ENCODE data around the gene KDM4B. TPM values are rescaled to one million over a fixed set of nuclear protein-coding genes. Genes with fewer than 3 reads are reported as not detected.

Gene KDM4B
- total and polyA plus RNA-seq, 9 of the 15 experiments (the other 6 are each of a cell fraction or from before 2014, with no cell fraction given), result 0.21 to 29.9 (median 7.3) TPM

- 46% methylated on average over 5 of the region's 5 CpGs for WGBS (ENCODE audit: insufficient coverage, low coverage, missing lambda C conversion rate)
These were observed 36.2 kb downstream of the KDM4B start for GRCh38 chr19:5005096-5005495.

GRCh38 chr19:5006201-5006600, 37.3 kb downstream of the KDM4B start:
- H3K27ac ChIP-seq (ENCODE audit: extremely low read depth, low read depth, low read length), result no peak overlapping the region
- DNase-seq (ENCODE audit: extremely low read depth in 1 of 4, low spot score in 3 of 4) (peak in 1 of 4 experiments; percentile 27), FAIRE-seq (no peak), ATAC-seq (no peak)
- peaks cover 7% of the 10 kb centered on the region for H3K9me1 ChIP-seq (ENCODE audit: control insufficient read depth, insufficient read depth, low read length)
- no peak overlapping the region for H3K9ac ChIP-seq (ENCODE audit: insufficient read depth in 1 of 2, low read depth in 2 of 2, low read length in 2 of 2)
- H3K27me3 ChIP-seq (ENCODE audit: control insufficient read depth in 2 of 2, insufficient read depth in 2 of 2, low read length in 2 of 2), result no peaks in the 10 kb centered on the region
- CTCF ChIA-PET (ENCODE audit: low intra/inter-chr PET ratio), result no interaction called here
- H3K9me3 ChIP-seq (replicated peaks; ENCODE audit: control insufficient read depth, insufficient read depth, low read depth, low read length), result no peaks in the 10 kb centered on the region
- in situ Hi-C loops (cut with MboI), result no loop called here
- BruUV-seq (replicated peaks), result no TSS peak
- H3K4me1 ChIP-seq (replicated peaks in 1 of 2; ENCODE audit: control insufficient read depth in 2 of 2, insufficient read depth in 2 of 2, low read length in 2 of 2), result peaks cover 0 to 14% of the 10 kb centered on the region in 2 experiments; a peak in 2 of 5 replicates
- H3K79me2 ChIP-seq (ENCODE audit: control insufficient read depth, insufficient read depth, low read length), result peaks cover 78% of the 10 kb centered on the region
- POLR2A ChIA-PET, result interaction anchor here (0.7 to 1.4 kb wide), 2 partner anchors 18 to 38 kb away, joined by 3 to 7 read pairs; partner anchors contain the start of gene KDM4B
- WGBS (ENCODE audit: insufficient coverage, low coverage, missing lambda C conversion rate), result 41% methylated on average over 10 of the region's 10 CpGs
- H3K36me3 ChIP-seq (ENCODE audit: control insufficient read depth, insufficient read depth, low read length), result no peaks in the 10 kb centered on the region; the same call in 2 of the 3 replicates
- intact Hi-C loops (cut with micrococcal nuclease), result no loop called here
- H2AFZ ChIP-seq (ENCODE audit: low read depth, low read length), result no peak overlapping the region
- no peak overlapping the region for H3K4me2 ChIP-seq (ENCODE audit: insufficient read depth, low read length)
- no peak overlapping the region for H3K4me3 ChIP-seq
- H4K20me1 ChIP-seq (replicated peaks; ENCODE audit: control insufficient read depth, insufficient read depth, low read length), result peaks cover 10% of the 10 kb centered on the region; the same call in 1 of the 2 replicates
- peak; percentile 54 for TF ChIP-seq RFX1 (IDR thresholded peaks at IDR 0.05)
- no peak for TF ChIP-seq ZNF277 (CRISPR knock-in tag; IDR thresholded peaks at IDR 0.05; ENCODE audit: borderline replicate concordance)
- no peak for TF ChIP-seq EP400 (IDR thresholded peaks at IDR 0.05)
- TF ChIP-seq NKRF (IDR thresholded peaks at IDR 0.05; ENCODE audit: borderline replicate concordance), result no peak
- peak; percentile 43; the same call in 1 of the 2 replicates for TF ChIP-seq CBFA2T2 (conservative IDR thresholded peaks at IDR 0.05)
- TF ChIP-seq ARID3A (IDR thresholded peaks at IDR 0.05; ENCODE audit: borderline replicate concordance, low read depth, low read length), result no peak
- TF ChIP-seq CBFA2T3 (IDR thresholded peaks at IDR 0.05), result peak; percentile 62
- TF ChIP-seq MCM2 (IDR thresholded peaks at IDR 0.05; ENCODE audit: low read depth), result no peak
- TF ChIP-seq TCF3 (CRISPR knock-in tag; IDR thresholded peaks at IDR 0.05), result peak; percentile 47; the same call in 1 of the 2 replicates
- no peak for TF ChIP-seq ZNF79 (CRISPR knock-in tag; IDR thresholded peaks at IDR 0.05; ENCODE audit: low read depth)

More at GRCh38 chr19:5005096-5005495, 36.2 kb downstream of the KDM4B start:
- Histone ChIP-seq H4K20me1 (replicated peaks; ENCODE audit: control insufficient read depth, insufficient read depth, low read length) (peaks cover 9% of the 10 kb centered on the region; the same call in 1 of the 2 replicates), H3K36me3 (ENCODE audit: control insufficient read depth, insufficient read depth, low read length) (no peaks in the 10 kb centered on the region; the same call in 2 of the 3 replicates), H2AFZ (ENCODE audit: low read depth, low read length) (no peak overlapping the region), H3K4me1 (replicated peaks in 1 of 2; ENCODE audit: control insufficient read depth in 2 of 2, insufficient read depth in 2 of 2, low read length in 2 of 2) (peaks cover 0 to 14% of the 10 kb centered on the region in 2 experiments; a peak in 2 of 5 replicates), H3K4me3 (no peak overlapping the region), H3K79me2 (ENCODE audit: control insufficient read depth, insufficient read depth, low read length) (peaks cover 80% of the 10 kb centered on the region), H3K9me1 (ENCODE audit: control insufficient read depth, insufficient read depth, low read length) (peaks cover 6% of the 10 kb centered on the region), H3K27me3 (ENCODE audit: control insufficient read depth in 2 of 2, insufficient read depth in 2 of 2, low read length in 2 of 2) (no peaks in the 10 kb centered on the region), H3K4me2 (ENCODE audit: insufficient read depth, low read length) (no peak overlapping the region), H3K9me3 (replicated peaks; ENCODE audit: control insufficient read depth, insufficient read depth, low read depth, low read length) (no peaks in the 10 kb centered on the region), H3K27ac (ENCODE audit: extremely low read depth, low read depth, low read length) (no peak overlapping the region), H3K9ac (ENCODE audit: insufficient read depth in 1 of 2, low read depth in 2 of 2, low read length in 2 of 2) (no peak overlapping the region)
- in situ Hi-C loops (cut with MboI), result no loop called here
- no peak for ATAC-seq
- TF ChIP-seq TSC22D4 (tag; IDR thresholded peaks at IDR 0.05), result no peak
- no peak for TF ChIP-seq BDP1 (IDR thresholded peaks at IDR 0.05; ENCODE audit: insufficient read depth, insufficient read length)
- no peak for TF ChIP-seq PHF21A (IDR thresholded peaks at IDR 0.05; ENCODE audit: borderline replicate concordance, low read depth)
- TF ChIP-seq POLR2H (tag; IDR thresholded peaks at IDR 0.05; ENCODE audit: low read depth), result no peak
- FAIRE-seq, result no peak
- no peak for DNase-seq (ENCODE audit: extremely low read depth in 1 of 4, low spot score in 3 of 4)
- POLR2A ChIA-PET, result interaction anchor here (1.4 kb wide), 1 partner anchor 37 kb away, joined by 7 read pairs; the partner anchor contains the start of gene KDM4B
- BruUV-seq (replicated peaks), result no TSS peak
- intact Hi-C loops (cut with micrococcal nuclease), result no loop called here
- CTCF ChIA-PET (ENCODE audit: low intra/inter-chr PET ratio), result no interaction called here
